GM10266 (cell line): ENCODE measurements around the gene SPEN.

Experiments used
- DNase-seq: peaks from one replicate; pipeline ENCODE4 v3.0.0; 2012; ENCODE audit errors: extremely low spot score
- CTCF ChIP-seq: IDR thresholded peaks from 2 replicates; pipeline ENCODE4 v1.5.1; 2012; ENCODE audit warnings: mild to moderate bottlenecking, low read depth; ENCODE audit not compliant: control insufficient read depth, insufficient read depth; ENCODE audit errors: missing control alignments

The SPEN gene

GRCh38 chr1:15856888-15857287, 9.4 kb downstream of the SPEN start:
- no peak for TF ChIP-seq CTCF
- DNase-seq: no peak

DNA sequence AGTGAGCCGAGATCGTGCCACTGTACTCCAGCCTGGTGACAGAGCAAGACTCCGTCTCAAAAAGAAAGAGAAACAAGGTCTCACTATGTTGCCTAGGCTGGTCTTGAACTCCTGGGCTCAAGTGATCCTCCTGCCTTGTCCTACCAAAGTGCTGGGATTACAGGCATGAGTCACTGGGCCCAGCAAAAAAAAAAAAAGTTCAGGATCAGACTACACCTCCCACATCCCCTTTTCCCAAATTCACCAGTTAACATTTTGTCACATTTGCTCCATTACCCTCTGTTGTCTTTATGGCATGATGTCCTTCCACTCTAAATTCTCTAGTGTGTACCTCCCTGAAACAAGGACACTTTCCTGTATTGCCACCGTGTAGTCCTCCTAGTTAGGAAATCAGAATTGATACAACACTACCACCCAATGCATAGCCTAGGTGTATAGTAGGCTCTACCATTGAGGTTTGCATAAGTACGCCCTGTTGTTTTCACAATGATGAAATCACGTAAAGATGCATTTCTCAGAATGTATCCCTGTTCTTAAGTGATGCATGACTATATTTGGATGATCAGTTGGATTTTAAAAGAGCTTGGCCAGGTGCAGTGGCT, 10.7 kb downstream of the SPEN start:
- no peak for DNase-seq
- TF ChIP-seq CTCF: no peak

DNA sequence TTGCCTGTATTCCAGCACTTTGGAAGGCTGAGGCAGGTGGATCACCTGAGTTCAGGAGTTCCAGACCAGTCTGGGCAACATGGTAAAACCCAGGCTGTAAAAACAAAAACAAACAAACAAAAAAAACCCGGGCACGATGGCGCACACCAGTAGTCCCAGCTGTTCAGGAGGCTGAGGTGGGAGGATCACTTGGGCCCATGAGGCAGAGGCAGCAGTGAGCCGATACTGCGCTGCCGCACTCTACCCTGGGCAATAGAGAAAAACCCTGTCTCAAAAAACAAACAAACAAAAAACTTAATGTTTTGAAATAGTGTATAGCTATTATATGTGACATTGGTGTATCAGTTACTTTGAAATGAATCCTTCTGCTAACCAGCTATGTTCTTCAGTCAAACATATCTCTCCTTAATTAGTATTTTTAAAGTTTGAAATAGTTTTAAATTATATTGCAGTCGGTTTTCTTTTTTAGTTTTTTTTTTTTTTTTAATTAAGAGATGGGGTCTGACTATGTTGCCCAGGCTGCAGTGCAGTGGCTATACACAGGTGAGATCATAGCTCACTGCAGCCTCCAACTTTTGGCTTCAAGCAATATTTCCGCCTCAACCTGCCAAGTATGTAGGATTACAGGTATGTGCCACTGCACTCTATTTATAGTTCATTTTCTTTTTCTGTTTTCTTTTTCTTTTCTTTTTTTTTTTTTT, 11.3 kb downstream of the SPEN start:
- TF ChIP-seq CTCF: no peak
- DNase-seq: no peak

GRCh38 chr1:15863156-15863901, 15.8 kb downstream of the SPEN start:
- no peak for TF ChIP-seq CTCF

DNA sequence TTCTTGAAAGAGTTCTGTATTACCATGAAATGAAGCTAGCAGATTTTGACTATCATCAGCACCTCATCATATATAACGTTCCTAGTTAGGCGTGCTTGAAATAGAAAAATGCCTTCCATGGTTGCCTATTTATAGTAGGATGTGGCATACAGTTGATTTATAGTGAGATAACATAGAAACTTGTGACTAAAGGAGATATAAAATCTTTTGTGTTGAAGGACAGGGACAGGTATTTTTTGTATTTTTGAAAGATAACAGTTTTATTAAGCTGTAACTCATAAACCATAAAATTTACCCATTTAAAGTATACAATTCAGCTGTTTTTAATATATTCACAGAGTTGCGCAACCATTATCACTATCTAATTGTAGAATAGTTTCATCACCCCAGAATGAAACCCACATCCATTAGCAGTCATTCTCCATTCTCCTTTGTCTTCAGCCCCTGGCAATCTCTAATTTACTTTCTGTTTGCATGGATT, 19.3 kb downstream of the SPEN start:
- TF ChIP-seq CTCF: no peak
- DNase-seq: no peak

More at GRCh38 chr1:15863156-15863901, 15.8 kb downstream of the SPEN start:
- DNase-seq: no peak

DNA sequence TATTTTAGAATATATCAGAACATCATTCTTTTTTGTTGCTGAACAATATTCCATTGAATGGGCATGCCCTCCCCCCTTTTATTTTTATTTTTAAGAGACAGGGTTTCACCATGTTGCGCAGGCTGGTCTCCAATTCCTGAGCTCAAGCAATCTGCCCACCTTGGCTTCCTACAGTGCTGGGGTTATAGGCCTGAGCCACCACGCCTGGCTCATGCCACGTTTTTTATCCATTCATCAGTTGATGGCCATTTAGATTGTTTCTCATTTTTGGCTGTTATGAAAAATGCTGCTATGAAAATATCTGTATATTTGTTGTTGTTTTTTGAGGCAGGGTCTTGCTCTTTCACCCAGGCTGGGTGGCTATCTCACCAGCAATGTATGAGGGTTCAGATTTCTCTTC, 19.8 kb downstream of the SPEN start:
- no peak for DNase-seq
- TF ChIP-seq CTCF: no peak

- DNase-seq: no peak
Measured at GRCh38 chr1:15869413-15869812, 21.9 kb downstream of the SPEN start.

More at GRCh38 chr1:15869413-15869812, 21.9 kb downstream of the SPEN start:
- TF ChIP-seq CTCF: no peak
